Renal cortical epithelial cell (primary cell): ENCODE measurements around the gene SLCO1B3. TPM values are rescaled to one million over a fixed set of nuclear protein-coding genes. Genes with fewer than 3 reads are reported as not detected.

Experiments
- DNase-seq: peaks from one replicate; pipeline ENCODE4 v3.0.0-alpha.2; 2011; ENCODE audit warnings: low read depth
- total RNA-seq: library from RNA; depleted of rRNA; stranded (reverse); fragments of >200 nt; gene quantifications from 2 replicates; pipeline ENCODE4 v1.2.3, GENCODE V29; 2014

SLCO1B3 gene
- total RNA-seq, 1 donor from 2014 or later = not detected

GRCh38 chr12:20885116-20885515 is 74.6 kb downstream of the SLCO1B3 start:
- peak; percentile 0 for DNase-seq

GRCh38 chr12:20885552-20885951 is 75.0 kb downstream of the SLCO1B3 start:
- no peak for DNase-seq

DNA sequence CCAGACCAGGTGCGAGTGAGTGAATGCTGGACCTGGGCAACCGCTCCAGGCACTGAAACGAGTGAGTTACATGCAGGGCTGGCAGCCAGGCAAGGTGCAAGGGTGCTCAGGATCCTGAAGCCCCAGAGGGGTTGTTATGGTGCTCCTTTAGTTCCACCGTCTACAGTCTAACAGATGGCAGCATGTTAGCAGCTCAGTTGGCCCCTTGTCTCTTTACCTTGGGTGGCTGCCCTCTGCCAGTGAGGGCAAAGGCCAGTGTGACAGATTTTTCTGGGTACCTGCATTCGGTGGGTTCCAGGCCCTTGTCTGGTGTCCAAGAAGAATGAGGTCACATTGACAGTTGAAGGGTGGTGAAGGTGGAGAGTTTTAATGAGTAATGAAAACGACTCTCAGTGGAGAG is 106.8 kb downstream of the SLCO1B3 start:
- DNase-seq = no peak

DNA sequence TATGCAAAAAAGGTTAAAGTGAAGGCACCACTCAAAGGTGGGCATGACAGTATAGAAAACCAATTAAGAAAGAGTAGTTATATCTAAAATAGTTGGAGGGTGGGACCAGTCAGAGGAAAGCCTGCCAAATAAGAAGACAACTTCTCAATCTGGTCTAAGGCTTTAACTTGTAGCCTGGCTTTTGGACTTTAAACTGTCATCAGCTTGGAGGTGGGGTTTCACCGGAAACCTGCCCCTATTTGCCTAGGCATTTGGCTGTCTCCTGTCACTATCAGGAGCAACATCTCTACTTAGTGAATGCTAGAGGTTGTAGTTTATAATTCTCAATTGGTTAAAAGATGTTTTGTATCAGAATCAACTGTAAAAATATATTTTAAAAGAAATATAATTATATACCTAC is 107.3 kb downstream of the SLCO1B3 start:
- DNase-seq = no peak

DNA sequence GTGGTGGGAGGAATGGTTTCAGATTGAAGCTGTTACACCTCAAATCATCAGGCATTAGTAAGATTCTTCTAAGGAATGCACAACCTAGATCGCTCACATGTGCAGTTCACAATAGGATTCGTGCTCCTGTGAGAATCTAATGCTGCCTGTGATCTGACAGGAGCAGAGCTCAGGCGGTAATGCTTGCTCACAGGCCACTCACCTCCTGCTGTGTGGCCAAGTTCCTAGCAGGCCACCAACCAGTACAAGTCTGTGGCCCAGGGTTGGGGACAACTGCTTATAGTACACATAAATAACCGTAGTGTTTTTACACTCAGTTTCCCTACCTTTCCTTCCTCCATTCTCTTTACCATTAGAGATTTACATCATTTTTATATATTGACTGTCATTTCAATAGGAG is 121.4 kb downstream of the SLCO1B3 start:
- no peak for DNase-seq

GRCh38 chr12:20946732-20947131 is 136.2 kb downstream of the SLCO1B3 start:
- DNase-seq = no peak

GRCh38 chr12:20950248-20950647 is 139.7 kb downstream of the SLCO1B3 start:
- peak; percentile 2 for DNase-seq

DNA sequence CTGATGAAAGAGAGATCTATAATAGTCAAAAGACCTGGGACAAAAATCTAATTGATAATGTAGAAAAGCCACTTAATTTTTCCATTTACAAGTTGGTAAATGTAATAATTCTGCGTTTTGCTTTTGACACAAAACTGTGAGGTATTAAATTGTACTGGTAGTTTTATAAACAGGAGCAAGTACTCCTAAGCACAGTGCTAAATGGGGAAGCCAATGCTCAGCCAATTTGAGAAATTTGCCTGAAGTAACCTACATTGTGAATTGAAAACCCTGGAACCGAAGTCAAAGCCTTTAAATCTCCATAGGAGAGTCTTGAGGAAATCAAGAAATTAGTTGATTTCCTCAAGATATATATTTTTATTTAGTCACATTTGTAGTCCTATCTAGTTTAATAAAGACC is 152.8 kb downstream of the SLCO1B3 start:
- DNase-seq = no peak

GRCh38 chr12:20963762-20964161 is 153.3 kb downstream of the SLCO1B3 start:
- no peak for DNase-seq

Other genes starting within 250 kb of the SLCO1B3 start
- gene SLCO1C1, start 115.4 kb upstream of the SLCO1B3 start, total RNA-seq = not detected in 2 replicates